Measurements from ENCODE around the gene CLK3. TPM values are rescaled to one million over a fixed set of nuclear protein-coding genes. Genes with fewer than 3 reads are reported as not detected.

CLK3 gene
- total RNA-seq, 4 donors from 2014 or later = 45.4 to 152 (median 105) TPM

DNA sequence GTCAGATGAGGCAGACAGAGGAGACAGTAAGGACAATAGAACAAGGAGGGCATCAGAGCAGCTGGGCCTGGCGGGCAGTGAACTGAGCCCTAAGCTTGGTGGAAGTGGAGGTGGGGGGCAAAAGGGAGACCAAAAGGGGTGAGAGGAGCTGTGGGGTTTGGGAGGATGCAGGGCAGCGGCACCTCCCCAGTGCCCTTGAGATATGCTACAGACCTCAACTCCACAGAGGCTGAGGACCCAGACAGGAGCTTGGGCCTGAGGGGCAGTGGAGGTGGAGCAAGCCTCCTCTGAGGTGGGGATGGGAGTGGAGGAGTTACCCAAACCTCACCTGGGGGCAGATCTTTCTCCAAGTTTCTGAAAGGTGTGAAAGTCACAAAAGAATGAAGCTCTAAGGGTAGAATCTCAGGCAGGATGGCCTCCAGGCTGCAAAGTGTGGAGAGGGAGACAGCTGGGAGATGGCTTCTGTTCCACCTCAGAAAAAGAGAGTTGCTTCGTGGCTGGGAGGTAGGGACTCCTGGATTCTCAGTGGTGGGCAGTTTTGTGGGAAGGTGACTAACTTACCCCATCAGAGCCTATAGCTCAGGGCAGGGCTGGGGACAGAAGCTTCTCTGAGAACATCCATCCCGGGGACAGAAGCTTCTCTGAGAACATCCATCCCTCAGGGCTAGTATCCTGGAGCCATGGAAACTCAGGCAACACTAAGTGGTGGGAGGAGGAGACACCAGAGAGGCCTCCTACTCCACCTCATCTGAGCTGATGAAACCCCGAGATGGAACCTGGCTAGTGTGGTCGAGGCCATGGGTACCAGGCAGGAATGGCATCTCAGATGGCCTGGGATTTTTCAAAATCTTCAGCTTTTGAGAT lies 2.3 kb upstream of the CLK3 start:
- no peak for TF ChIP-seq POLR2A (IDR thresholded peaks at IDR 0.05)
- TF ChIP-seq, protein P1, sequence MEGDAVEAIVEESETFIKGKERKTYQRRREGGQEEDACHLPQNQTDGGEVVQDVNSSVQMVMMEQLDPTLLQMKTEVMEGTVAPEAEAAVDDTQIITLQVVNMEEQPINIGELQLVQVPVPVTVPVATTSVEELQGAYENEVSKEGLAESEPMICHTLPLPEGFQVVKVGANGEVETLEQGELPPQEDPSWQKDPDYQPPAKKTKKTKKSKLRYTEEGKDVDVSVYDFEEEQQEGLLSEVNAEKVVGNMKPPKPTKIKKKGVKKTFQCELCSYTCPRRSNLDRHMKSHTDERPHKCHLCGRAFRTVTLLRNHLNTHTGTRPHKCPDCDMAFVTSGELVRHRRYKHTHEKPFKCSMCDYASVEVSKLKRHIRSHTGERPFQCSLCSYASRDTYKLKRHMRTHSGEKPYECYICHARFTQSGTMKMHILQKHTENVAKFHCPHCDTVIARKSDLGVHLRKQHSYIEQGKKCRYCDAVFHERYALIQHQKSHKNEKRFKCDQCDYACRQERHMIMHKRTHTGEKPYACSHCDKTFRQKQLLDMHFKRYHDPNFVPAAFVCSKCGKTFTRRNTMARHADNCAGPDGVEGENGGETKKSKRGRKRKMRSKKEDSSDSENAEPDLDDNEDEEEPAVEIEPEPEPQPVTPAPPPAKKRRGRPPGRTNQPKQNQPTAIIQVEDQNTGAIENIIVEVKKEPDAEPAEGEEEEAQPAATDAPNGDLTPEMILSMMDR (IDR thresholded peaks at IDR 0.05 in 4 of 5, conservative IDR thresholded peaks at IDR 0.05 in 1 of 5) = no peak
- DNase-seq (no peak), ATAC-seq (no peak)
- Histone ChIP-seq H3K27me3 (no peaks in the 10 kb centered on the region), H3K4me3 (no peak overlapping the region), H3K27ac (peak overlapping the region; percentile 94 to 100 (median 96)), H3K36me3 (no peaks in the 10 kb centered on the region), H3K4me1 (peaks cover 19 to 21% of the 10 kb centered on the region in 2 donors), H3K9me3 (no peaks in the 10 kb centered on the region)
- in situ Hi-C loops (cut with MboI; ENCODE audit: low sequenced_read_pairs in 4 of 4) = loop anchor here in 3 of 4 donors (5.0 to 25.0 kb wide), 3 partner anchors 69 to 151 kb away; partner anchors contain the start of genes ARID3B (in 2 of the 3) and UBL7 (in 1 of the 3)
- intact Hi-C loops (cut with DNase I; ENCODE audit: low total_unique reads) = loop anchor here (10.0 kb wide), 2 partner anchors 359 to 929 kb away; partner anchors contain the start of gene CD276

DNA sequence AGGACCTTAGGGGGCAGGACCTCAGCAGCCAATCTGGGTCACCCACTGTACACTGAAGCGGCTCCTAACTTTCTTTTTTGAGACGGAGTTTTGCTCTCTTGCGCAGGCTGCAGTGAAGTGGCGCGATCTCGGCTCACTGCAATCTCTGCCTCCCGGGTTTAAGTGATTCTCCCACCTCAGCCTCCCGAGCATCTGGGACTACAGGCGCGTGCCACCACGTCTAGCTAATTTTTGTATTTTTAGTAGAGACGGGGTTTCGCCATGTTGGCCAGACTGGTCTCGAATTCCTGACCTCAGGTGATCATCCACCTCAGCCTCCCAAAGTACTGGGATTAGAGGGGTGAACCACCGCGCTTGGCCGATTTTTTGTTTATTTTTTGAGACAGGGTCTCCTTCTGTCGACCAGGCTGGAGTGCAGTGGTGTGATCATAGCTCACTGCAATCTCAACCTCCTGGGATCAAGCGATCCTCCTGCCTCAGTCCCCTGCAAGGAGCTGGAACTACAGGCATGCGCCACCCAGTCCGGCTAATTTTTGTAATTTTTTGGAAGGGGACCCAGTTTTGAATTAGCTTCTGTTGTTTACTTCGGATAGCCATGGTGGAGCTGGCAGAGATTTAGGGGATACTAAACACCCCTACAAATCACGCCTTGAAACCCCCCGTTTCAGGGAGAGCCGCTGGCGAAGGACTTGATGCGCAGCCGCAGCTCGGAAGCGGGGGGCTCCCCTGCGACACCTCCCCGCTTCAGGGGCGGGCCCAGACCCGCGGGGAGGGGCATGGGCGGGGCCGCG lies 1.5 kb upstream of the CLK3 start:
- H3K4me1 ChIP-seq = peaks cover 27 to 29% of the 10 kb centered on the region in 2 donors
- ATAC-seq (no peak), DNase-seq (no peak)
- peak overlapping the region; percentile 94 to 100 (median 96) for H3K27ac ChIP-seq
- in situ Hi-C loops (cut with MboI; ENCODE audit: low sequenced_read_pairs in 4 of 4) (loop anchor here in 3 of 4 donors (5.0 to 25.0 kb wide), 3 partner anchors 69 to 152 kb away; partner anchors contain the start of genes ARID3B (in 2 of the 3) and UBL7 (in 1 of the 3)), intact Hi-C loops (cut with DNase I; ENCODE audit: low total_unique reads) (loop anchor here (10.0 kb wide), 2 partner anchors 359 to 929 kb away; partner anchors contain the start of gene CD276)
- H3K27me3 ChIP-seq = no peaks in the 10 kb centered on the region
- H3K36me3 ChIP-seq = no peaks in the 10 kb centered on the region
- no peak for TF ChIP-seq POLR2A (IDR thresholded peaks at IDR 0.05)
- TF ChIP-seq, protein P1 (IDR thresholded peaks at IDR 0.05 in 4 of 5, conservative IDR thresholded peaks at IDR 0.05 in 1 of 5) = no peak
- peak overlapping the region; percentile 74 to 94 (median 86) for H3K4me3 ChIP-seq
- no peaks in the 10 kb centered on the region for H3K9me3 ChIP-seq

DNA sequence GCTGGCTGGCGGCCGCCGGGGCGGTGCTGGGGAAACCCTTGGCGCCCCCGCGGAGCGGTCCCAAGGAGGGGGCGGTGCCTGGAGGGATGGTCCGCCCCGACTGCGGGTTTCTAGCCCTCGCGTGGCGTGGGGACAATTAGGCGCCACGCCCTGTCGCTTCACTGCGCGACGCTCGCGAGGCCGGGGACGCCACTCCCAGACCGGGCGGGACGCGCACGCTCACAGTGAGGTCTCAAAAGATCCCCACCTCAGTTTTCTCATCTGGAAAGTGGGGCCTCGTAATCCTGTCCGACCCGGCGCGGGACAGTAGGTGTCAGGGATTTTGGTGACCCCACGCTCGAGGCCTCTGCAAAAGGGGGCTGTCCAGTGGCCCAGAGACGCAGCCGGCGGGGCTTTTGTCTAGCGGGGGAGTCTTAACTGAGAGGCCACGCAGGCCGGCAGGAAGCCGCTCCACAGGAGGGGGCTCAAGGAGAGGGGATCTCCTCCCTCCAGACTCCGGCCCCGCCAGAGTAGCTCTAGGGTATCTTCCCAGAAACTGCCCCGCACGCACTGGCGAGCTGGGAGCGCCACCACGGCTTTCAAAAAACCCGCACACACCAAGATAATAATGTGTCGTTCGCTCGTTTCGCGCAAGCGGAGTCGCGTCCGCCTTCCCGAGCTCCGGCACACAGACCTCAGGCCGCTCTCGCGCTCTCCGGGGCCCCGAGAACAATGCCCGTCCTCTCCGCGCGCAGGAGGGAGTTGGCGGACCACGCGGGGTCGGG lies 710 bp upstream of the CLK3 start:
- ATAC-seq = peak; percentile 44 to 47
- TF ChIP-seq, protein P1 (IDR thresholded peaks at IDR 0.05 in 4 of 5, conservative IDR thresholded peaks at IDR 0.05 in 1 of 5) = no peak
- peak; percentile 1 to 38 for TF ChIP-seq POLR2A (IDR thresholded peaks at IDR 0.05)
- intact Hi-C loops (cut with DNase I; ENCODE audit: low total_unique reads) = loop anchor here (1.0 to 10.0 kb wide), 5 partner anchors 17 to 930 kb away; partner anchors contain the start of genes ARID3B, CD276 and UBL7
- Histone ChIP-seq H3K36me3 (peaks cover 0 to 8% of the 10 kb centered on the region in 2 donors), H3K9me3 (no peaks in the 10 kb centered on the region), H3K27ac (peak overlapping the region; percentile 94 to 100 (median 96)), H3K27me3 (no peaks in the 10 kb centered on the region), H3K4me3 (peak overlapping the region; percentile 74 to 94 (median 86)), H3K4me1 (peaks cover 31 to 32% of the 10 kb centered on the region in 2 donors)
- in situ Hi-C loops (cut with MboI; ENCODE audit: low sequenced_read_pairs in 4 of 4) = loop anchor here in 3 of 4 donors (5.0 to 25.0 kb wide), 3 partner anchors 70 to 153 kb away; partner anchors contain the start of genes ARID3B (in 2 of the 3) and UBL7 (in 1 of the 3)
- peak; percentile 55 to 78 for DNase-seq

Data from gastrocnemius medialis (tissue), 4 donors.